HG03280 (cell line): ENCODE measurements around the gene LATS2.

ENCODE experiments used
- ATAC-seq: cut with Tn5 transposase; IDR thresholded peaks from one replicate; pipeline ENCODE4 v1.9.1; 2021; ENCODE audit warnings: mild to moderate bottlenecking, moderate library complexity; ENCODE audit not compliant: unreplicated experiment

LATS2 gene

DNA sequence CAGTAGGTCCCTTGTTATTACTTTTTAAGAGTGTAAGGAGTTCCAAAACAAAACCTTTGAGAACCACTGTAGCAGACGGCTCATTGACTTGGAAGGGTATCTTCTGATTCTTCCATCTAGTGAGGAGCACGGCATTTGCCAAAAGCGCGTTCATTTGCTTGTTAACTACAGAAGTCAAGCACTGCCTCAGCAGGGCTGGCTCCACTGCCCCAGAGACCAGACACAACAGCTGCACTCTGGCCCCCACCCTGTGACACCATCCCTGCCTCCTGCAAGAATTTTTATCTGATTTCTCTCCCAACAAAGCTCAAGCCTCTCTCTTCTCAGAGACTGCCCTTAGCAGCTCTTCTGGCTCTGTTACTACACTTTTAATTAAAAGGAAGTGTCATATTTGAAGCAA is 138.1 kb downstream of the LATS2 start:
- no peak for ATAC-seq
